ENCODE measurements around the gene OTUB1. TPM values are rescaled to one million over a fixed set of nuclear protein-coding genes. Genes with fewer than 3 reads are reported as not detected.

The OTUB1 gene
- total RNA-seq, 1 experiment from 2014 or later: 87.0 TPM

DNA sequence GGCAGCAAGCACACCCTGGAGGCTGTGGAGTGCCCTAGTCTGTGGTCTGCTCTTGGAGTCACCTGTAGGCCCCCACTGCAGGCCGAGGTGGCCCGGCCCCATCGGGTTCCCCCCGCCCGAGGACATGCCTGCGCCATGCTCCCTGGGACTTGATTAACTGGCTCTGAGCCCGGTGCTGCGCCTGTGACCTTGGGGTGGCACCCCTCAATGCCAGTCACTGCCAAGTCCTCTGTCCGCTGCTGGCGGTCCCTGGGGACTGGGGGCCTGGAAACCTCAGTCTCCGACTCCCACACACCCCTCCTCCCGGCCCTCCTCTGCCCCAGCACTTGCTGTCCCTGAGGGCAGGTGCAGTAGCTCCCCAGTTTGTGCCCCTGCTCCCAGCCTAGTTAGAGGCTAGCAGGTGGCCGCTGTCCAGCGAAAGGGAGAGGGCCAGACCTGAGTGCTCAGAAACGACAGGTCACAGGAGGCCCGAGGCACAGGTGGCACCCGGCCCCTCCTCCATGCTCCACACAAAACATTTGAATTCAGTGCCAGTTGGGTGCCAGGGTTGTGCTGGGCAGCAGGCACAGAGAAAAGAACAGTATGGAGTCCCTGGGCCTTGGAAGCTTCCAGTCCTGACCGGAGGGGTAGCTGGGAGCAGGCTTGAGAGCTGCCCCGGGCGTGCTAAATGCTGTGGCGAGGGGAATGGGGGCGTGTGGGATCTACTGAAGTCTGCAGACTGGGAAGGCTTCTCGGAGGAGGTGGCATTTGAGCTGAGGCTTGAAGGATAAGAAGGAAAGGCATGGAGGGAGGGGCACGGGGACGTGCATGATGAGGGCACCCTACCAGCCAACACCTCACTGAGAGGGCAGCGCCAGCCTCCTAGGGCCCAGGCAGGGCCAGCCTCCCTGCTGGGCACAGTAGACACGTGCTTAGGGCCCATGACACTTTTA, 33.1 kb downstream of the OTUB1 start:
- Histone ChIP-seq H2AFZ (ENCODE audit: low read depth, low read length, poor library complexity, severe bottlenecking) (no peak overlapping the region), H3K27ac (ENCODE audit: low read depth, low read length) (no peak overlapping the region), H3K4me1 (ENCODE audit: control insufficient read depth in 1 of 2, insufficient read depth in 2 of 2, low read length in 2 of 2) (no peaks in the 10 kb centered on the region), H3K27me3 (ENCODE audit: insufficient read depth, low read length) (no peaks in the 10 kb centered on the region), H3K4me3 (replicated peaks in 1 of 2; ENCODE audit: low read depth in 1 of 2, low read length in 2 of 2) (no peak overlapping the region), H3K9me2 (ENCODE audit: insufficient read depth) (no peaks in the 10 kb centered on the region), H3K4me2 (ENCODE audit: low read length) (no peak overlapping the region), H3K79me2 (ENCODE audit: insufficient read depth, low read length) (no peaks in the 10 kb centered on the region), H3K9me3 (ENCODE audit: control insufficient read depth in 1 of 2, insufficient read depth in 1 of 2, low read depth in 1 of 2, low read length in 2 of 2) (no peaks in the 10 kb centered on the region), H4K20me1 (ENCODE audit: insufficient read depth) (no peaks in the 10 kb centered on the region), H3K36me3 (ENCODE audit: control insufficient read depth in 1 of 2, insufficient read depth in 2 of 2, low read length in 2 of 2) (no peaks in the 10 kb centered on the region), H3K9ac (ENCODE audit: low read length) (no peak overlapping the region)
- ChIA-PET CTCF (no interaction called here), RAD21 (ENCODE audit: low non-redundant PET in 1 of 2, low total read pairs in 2 of 2, uncharacterized antibody in 2 of 2, unreplicated experiment in 2 of 2) (no interaction called here), POLR2A (interaction anchor here (0.6 kb wide), 1 partner anchor 42 kb away, joined by 3 read pairs; no protein-coding TSS in a partner anchor)
- ATAC-seq (no peak), DNase-seq (ENCODE audit: low read depth, low spot score) (no peak)
- BruUV-seq (replicated peaks): no TSS peak
- intact Hi-C loops (cut with micrococcal nuclease): no loop called here
- TF ChIP-seq JUND (IDR thresholded peaks at IDR 0.05) (no peak), EGR1 (IDR thresholded peaks at IDR 0.05; ENCODE audit: low read depth) (no peak), CBX3 (IDR thresholded peaks at IDR 0.05; ENCODE audit: low read depth) (no peak), POLR2A (IDR thresholded peaks at IDR 0.05; ENCODE audit: borderline replicate concordance, extremely low read depth, insufficient read depth, insufficient read length) (no peak), EZH2 (IDR thresholded peaks at IDR 0.05) (no peak), RAD21 (IDR thresholded peaks at IDR 0.05; ENCODE audit: low read depth) (no peak), SP1 (IDR thresholded peaks at IDR 0.05; ENCODE audit: low read depth) (no peak), ZNF274 (IDR thresholded peaks at IDR 0.05; ENCODE audit: low read depth, low read length) (no peak)
- TF ChIP-seq, protein P1, sequence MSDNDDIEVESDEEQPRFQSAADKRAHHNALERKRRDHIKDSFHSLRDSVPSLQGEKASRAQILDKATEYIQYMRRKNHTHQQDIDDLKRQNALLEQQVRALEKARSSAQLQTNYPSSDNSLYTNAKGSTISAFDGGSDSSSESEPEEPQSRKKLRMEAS (IDR thresholded peaks at IDR 0.05): no peak
